GM19452 (cell line): ENCODE measurements around the gene RGS9.
"Not testable (repeated sequence)": the region's sequence is repeated elsewhere in the genome, so short reads cannot be mapped to it uniquely, and the experiment has no call there.

Experiments used
- ATAC-seq: cut with Tn5 transposase; IDR thresholded peaks from one replicate; pipeline ENCODE4 v1.9.1; 2021; ENCODE audit not compliant: unreplicated experiment

The RGS9 gene

DNA sequence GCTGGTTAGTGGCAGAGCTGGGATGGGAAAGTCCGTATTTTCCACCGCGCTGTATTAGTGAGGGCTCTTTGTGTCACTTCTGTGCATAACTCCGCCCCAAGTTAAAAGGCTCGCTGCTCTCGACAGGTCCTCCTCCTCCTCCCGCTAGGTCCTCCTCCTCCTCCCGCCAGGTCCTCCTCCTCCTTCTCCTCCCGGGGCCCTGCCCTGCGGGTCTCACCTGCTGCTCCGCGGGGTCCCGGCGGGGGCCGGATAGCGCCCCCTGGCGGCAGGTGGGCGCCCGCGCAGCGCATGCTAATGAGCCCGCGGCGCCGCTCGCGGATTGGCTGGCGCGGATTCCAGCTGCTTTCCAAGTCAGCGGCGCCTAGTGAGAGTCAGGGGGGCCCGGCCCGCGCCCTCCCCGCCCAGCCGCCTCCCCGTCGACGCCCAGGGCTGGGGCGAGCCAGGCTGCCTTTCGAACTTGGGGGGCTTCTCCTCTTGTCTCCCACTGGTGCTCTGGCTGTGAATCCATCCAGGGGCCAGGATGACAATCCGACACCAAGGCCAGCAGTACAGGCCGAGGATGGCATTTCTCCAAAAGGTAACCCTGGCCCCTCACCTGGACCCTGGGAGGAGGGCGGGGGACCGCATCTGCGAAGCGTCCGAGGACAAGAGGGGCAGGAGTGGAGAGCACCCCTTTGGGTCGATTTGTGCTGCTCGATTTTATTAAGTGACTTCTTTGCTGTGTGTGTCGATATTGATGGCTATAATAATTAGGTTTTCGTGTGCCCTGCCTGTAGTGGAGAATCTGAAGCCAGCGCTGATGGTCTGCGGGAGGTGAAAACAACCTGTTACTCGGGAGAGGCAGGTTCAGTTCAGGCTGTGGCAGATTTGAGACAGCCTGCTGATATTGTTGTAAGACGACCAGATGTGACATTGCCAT, at the start of gene RGS9:
Gene RGS9, plus strand, starts transcription at position 350 of the 919 bp plus-strand sequence. Its CDS starts 171 bp downstream, at position 521.
- peak; percentile 94 for ATAC-seq

DNA sequence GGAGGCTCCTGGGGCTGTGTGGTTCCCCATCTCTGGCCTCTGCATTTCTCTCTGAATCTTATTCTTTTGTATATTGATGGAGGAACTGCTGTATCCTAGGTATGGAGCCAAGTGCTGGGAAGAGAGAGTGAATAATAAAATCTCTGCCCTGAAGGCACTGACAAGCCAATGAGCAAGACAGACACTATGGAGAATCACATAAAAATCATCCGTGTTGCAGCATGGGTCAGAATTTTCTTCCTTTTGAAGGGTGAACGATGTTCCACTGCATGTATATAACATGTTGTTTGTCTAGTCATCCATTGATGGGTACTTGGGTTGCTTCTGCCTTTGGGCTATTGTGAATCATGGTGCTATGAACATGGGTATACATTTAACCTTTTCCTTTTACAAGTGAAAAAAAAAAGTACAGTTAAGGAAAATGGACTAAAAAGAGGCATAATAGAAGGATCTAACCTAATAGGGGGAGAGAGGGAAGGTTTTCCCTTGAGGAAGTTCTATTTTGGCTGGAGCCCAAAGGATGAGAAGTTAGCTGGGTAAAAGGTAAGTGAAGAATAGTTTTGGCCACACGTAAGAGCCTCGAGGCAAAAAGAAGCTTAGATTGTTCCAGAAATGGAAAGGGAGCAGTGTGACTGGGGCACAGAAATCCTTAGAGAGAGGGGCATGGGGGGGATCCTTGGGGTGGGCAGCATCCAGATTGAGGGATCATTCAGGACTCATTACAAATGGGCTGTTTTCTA, 48.4 kb upstream of the RGS9 start:
- ATAC-seq: no peak

GRCh38 chr17:65092262-65092661, 44.9 kb upstream of the RGS9 start:
- ATAC-seq: no peak

- not testable (repeated sequence) for ATAC-seq
Observed at GRCh38 chr17:65092721-65093356, 44.3 kb upstream of the RGS9 start.

GRCh38 chr17:65093930-65094329, 43.2 kb upstream of the RGS9 start:
- ATAC-seq: no peak

DNA sequence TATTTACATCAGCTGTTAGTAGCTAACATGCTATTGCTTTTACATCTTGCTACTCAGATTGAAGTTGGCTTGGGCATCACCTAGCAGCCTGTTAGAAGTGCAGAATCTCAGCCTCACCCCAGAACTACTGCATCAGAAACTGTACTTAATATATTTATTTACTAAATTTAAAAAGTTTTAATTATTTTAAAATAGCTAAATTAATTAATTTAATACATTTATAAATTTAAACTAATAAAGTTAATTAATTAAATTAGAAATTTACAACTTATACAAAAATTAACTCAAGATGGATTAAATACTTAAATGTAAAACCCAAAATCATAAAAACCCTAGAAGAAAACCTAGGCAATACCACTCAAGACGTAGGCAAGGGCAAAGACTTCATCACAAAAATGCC, 41.7 kb upstream of the RGS9 start:
- ATAC-seq: no peak

DNA sequence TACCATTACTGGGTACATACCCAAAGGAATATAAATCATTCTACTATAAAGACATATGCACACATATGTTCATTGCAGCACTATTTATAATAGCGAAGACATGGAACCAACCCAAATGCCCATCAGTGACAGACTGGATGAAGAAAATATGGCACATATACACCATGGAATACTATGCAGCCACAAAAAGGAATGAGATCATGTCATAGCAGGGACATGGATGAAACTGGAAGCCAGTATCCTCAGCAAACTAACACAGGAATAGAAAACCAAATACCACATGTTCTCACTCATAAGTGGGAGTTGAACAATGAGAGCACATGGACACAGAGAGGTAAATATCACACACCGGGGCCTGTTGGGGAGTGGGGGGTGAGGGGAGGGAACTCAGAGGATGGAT, 40.8 kb upstream of the RGS9 start:
- ATAC-seq: not testable (repeated sequence)

- no peak for ATAC-seq
Observed at GRCh38 chr17:65097110-65097509, 40.1 kb upstream of the RGS9 start.

GRCh38 chr17:65099475-65099874, 37.7 kb upstream of the RGS9 start:
- ATAC-seq: no peak

DNA sequence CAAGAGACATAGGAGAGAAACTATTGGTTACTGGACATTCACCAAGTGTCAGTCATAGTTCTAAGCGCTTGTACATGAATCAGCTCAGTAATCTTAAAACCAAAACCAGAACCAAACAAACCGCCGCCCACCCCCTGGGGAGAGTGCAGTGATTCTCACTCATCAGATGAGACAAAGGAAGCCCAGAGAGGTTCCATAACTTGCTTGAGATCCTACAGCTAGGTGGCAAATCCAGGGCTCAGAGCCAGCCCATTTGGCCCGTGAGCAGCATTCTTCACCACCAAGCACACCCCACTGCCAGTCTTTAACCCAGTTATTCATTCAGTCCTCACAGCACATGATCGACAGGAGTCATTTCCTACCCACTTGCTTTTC, 37.2 kb upstream of the RGS9 start:
- ATAC-seq: peak; percentile 79

- ATAC-seq: peak; percentile 80
Observed at GRCh38 chr17:65100316-65101140, 36.6 kb upstream of the RGS9 start.

DNA sequence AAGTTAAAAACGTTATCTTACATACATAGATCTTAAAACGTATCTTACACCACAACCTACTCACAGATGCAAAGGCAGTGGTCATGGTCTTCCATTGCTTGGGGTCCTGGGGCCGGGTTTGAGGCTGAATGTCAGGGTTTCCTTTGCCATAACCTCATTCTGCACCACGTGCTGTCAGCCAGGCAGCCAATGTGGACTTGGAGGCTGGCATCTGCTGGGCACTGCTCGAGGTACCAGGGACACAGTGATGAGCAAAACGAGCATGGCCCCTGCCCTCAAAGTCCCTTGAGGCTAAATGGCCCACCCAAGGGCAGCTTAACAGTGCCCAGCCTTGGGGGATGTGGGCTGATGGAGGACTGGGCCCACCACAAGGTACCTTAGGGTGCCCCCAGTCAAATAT, 35.8 kb upstream of the RGS9 start:
- ATAC-seq: no peak

DNA sequence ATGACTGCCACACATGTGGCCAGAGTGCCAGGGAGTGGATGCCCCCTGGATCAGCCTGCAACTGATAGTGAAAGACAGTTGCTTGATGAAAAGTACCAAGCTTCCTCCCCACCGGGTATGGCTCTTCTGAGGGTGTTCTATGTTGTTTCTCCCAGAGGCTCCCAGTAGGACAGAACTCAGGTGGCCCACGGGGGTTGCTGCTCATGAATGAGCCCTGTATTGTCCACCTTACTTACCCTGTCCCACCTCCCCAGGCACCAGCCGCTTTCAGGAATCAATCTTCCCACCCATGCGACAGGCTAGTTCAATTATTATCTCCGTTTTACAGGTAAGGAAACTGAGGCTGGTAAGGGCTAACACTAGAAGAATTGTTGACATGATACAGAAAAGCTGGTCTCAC, 34.9 kb upstream of the RGS9 start:
- ATAC-seq: no peak

GRCh38 chr17:65102788-65103187, 34.4 kb upstream of the RGS9 start:
- ATAC-seq: no peak

- no peak for ATAC-seq
Observed at GRCh38 chr17:65103431-65103830, 33.7 kb upstream of the RGS9 start.

GRCh38 chr17:65103896-65104295, 33.3 kb upstream of the RGS9 start:
- ATAC-seq: no peak

DNA sequence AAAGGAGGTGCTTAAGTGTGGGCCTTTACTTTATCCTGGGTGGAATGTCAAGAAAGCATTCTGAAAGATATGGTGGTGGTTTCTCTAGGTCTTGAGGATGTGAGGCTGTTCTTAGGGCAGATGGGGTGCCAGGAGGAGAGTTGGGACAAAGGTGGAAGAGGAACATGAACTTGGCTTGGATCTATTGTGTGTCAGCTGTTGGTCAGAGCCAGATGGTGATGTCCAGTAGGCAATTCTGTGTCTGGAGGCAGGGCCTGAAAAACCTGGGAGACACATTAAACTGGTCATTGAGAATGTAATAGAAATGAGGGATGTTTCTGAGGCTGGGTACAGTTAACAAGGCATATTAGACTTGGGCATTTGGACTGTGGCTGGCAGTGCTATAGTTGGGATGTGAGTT, 32.6 kb upstream of the RGS9 start:
- ATAC-seq: no peak

- no peak for ATAC-seq
Observed at GRCh38 chr17:65104973-65105372, 32.2 kb upstream of the RGS9 start.

GRCh38 chr17:65108152-65108551, 29.0 kb upstream of the RGS9 start:
- no peak for ATAC-seq

GRCh38 chr17:65109543-65109942, 27.6 kb upstream of the RGS9 start:
- no peak for ATAC-seq
